ENCODE measurements around the gene AQP12B. TPM values are rescaled to one million over a fixed set of nuclear protein-coding genes. Genes with fewer than 3 reads are reported as not detected.

Gene AQP12B

GRCh38 chr2:240626531-240627300 is 56.0 kb downstream of the AQP12B start:
- Histone ChIP-seq H3K14ac (ENCODE audit: low read length) (peak overlapping the region; percentile 63), H3K4me1 (ENCODE audit: control insufficient read depth in 2 of 2, insufficient read depth in 1 of 2, low read depth in 1 of 2, low read length in 2 of 2) (peaks cover 10 to 15% of the 10 kb centered on the region in 2 donors), H3K18ac (ENCODE audit: low read length) (peak overlapping the region; percentile 35), H3K9me3 (replicated peaks in 1 of 2; ENCODE audit: control insufficient read depth in 2 of 2, insufficient read depth in 1 of 2, low read depth in 1 of 2, low read length in 2 of 2) (peaks cover 0 to 2% of the 10 kb centered on the region in 2 donors), H3K79me1 (ENCODE audit: low read depth, low read length) (peaks cover 3% of the 10 kb centered on the region), H3K4me2 (ENCODE audit: insufficient read depth, low read length, poor library complexity, severe bottlenecking) (no peak overlapping the region), H2AFZ (ENCODE audit: low read length) (peak overlapping the region; percentile 88), H3K4ac (ENCODE audit: low read length) (no peak overlapping the region), H2AK5ac (ENCODE audit: low read depth, low read length) (no peak overlapping the region), H3K36me3 (replicated peaks in 1 of 2; ENCODE audit: control insufficient read depth in 2 of 2, insufficient read depth in 2 of 2, low read length in 2 of 2) (no peaks in the 10 kb centered on the region), H3K9ac (ENCODE audit: low read depth, low read length, poor library complexity) (no peak overlapping the region), H4K8ac (ENCODE audit: low read depth, low read length) (peak overlapping the region; percentile 30), H2BK5ac (ENCODE audit: low read length) (no peak overlapping the region), H2BK120ac (ENCODE audit: low read depth, low read length) (no peak overlapping the region), H3K23ac (ENCODE audit: low read depth, low read length, poor library complexity) (peak overlapping the region; percentile 11), H4K91ac (ENCODE audit: low read depth, low read length, poor library complexity) (no peak overlapping the region), H3K4me3 (ENCODE audit: low read length in 2 of 2) (no peak overlapping the region), H3K27ac (replicated peaks; ENCODE audit: low read length) (no peak overlapping the region), H3K27me3 (ENCODE audit: control insufficient read depth in 3 of 3, insufficient read depth in 3 of 3, low read depth in 1 of 3, low read length in 3 of 3) (no peaks in the 10 kb centered on the region), H2BK15ac (ENCODE audit: low read length) (no peak overlapping the region), H2BK12ac (ENCODE audit: low read length) (no peak overlapping the region)
- WGBS, 2 donors (ENCODE audit: extremely low coverage in 2 of 2, insufficient read length in 2 of 2, insufficient replicate concordance in 1 of 2): no CpG with 5 or more reads among the region's 21 CpGs
- DNase-seq (ENCODE audit: low spot score): no peak

Small RNA genes within 50 kb of the gene (small RNA-seq; reads per million reads assigned to genes)
- gene AC011298.3 (ENCODE audit: insufficient read depth): not detected
